Measurements from ENCODE around the gene SLC22A3. TPM values are rescaled to one million over a fixed set of nuclear protein-coding genes. Genes with fewer than 3 reads are reported as not detected.
"Not testable (repeated sequence)": the region's sequence is repeated elsewhere in the genome, so short reads cannot be mapped to it uniquely, and the experiment has no call there.

The SLC22A3 gene
- total RNA-seq, 1 experiment from 2014 or later: not detected

DNA sequence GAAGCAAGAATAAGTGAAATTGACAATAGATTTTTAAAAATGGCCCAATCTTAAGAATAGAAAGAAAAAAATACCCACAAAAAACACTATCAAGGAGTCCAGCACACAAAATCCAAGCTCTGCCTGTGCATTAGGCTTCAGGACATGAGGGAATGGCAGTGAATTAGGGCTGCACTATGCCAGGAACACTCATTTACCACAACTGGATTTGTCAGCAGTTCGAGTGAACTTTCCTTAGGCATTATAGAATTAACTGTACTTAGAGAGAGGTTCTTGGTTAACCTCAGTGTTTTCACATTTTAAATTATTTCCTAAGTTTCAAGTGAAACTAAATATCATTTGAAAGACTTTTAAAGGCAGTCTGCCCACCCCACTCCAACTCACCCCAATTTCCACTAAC lies 34.8 kb downstream of the SLC22A3 start:
- Histone ChIP-seq H3K27me3 (ENCODE audit: low read length) (no peaks in the 10 kb centered on the region), H3K36me3 (ENCODE audit: insufficient read depth, low read length) (no peaks in the 10 kb centered on the region), H3K9me2 (replicated peaks; ENCODE audit: insufficient read depth, low read length) (no peaks in the 10 kb centered on the region), H3K9ac (ENCODE audit: low read length) (no peak overlapping the region), H3K27ac (ENCODE audit: low read length) (no peak overlapping the region), H3K4me1 (ENCODE audit: low read length) (no peaks in the 10 kb centered on the region), H3K9me3 (ENCODE audit: low read length) (no peaks in the 10 kb centered on the region), H4K20me1 (ENCODE audit: insufficient read depth, low read depth, low read length) (no peaks in the 10 kb centered on the region), H3K4me2 (ENCODE audit: low read depth, low read length, poor library complexity, severe bottlenecking) (no peak overlapping the region), H3K79me2 (ENCODE audit: low read length) (no peaks in the 10 kb centered on the region), H3K4me3 (ENCODE audit: low read length) (no peak overlapping the region), H2AFZ (ENCODE audit: low read length) (no peak overlapping the region)
- DNase-seq: no peak

DNA sequence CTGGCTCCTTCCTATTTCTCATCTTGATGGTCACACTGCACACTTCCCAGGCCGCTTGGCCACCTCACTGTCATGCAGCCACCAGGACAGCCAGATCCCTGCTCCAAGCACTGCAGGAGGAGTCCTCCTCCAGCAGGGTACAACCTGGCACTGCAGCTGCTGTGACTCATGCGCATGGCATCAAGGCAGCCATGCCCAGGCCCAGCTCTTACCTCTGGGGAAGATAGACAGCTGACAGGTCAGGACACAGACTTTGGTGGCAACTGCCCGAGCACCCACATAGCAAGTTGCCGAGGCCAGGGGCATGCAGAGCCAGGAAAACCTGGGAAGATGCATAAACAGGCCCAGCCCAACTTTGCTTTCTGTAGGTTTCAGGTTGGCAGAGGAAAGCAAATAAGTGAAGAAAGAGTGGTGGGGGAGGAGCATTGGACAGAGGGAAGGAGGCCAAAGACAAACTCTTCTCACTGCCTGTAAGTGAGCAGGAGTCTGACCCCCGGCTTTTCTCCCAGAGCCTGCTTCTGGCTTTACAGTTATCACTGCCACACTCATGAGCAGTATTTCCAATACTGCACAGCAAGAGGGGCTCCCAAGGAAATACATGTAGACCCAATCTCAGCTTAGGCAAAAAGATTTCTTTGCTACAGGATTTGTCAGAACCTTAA lies 38.8 kb downstream of the SLC22A3 start:
- Histone ChIP-seq H3K27me3 (ENCODE audit: low read length) (no peaks in the 10 kb centered on the region), H3K27ac (ENCODE audit: low read length) (no peak overlapping the region), H3K9me3 (ENCODE audit: low read length) (no peaks in the 10 kb centered on the region), H3K79me2 (ENCODE audit: low read length) (no peaks in the 10 kb centered on the region), H2AFZ (ENCODE audit: low read length) (no peak overlapping the region), H3K4me2 (ENCODE audit: low read depth, low read length, poor library complexity, severe bottlenecking) (no peak overlapping the region), H4K20me1 (ENCODE audit: insufficient read depth, low read depth, low read length) (no peaks in the 10 kb centered on the region), H3K4me3 (ENCODE audit: low read length) (no peak overlapping the region), H3K36me3 (ENCODE audit: insufficient read depth, low read length) (no peaks in the 10 kb centered on the region), H3K4me1 (ENCODE audit: low read length) (no peaks in the 10 kb centered on the region), H3K9me2 (replicated peaks; ENCODE audit: insufficient read depth, low read length) (no peaks in the 10 kb centered on the region), H3K9ac (ENCODE audit: low read length) (no peak overlapping the region)
- DNase-seq: no peak

DNA sequence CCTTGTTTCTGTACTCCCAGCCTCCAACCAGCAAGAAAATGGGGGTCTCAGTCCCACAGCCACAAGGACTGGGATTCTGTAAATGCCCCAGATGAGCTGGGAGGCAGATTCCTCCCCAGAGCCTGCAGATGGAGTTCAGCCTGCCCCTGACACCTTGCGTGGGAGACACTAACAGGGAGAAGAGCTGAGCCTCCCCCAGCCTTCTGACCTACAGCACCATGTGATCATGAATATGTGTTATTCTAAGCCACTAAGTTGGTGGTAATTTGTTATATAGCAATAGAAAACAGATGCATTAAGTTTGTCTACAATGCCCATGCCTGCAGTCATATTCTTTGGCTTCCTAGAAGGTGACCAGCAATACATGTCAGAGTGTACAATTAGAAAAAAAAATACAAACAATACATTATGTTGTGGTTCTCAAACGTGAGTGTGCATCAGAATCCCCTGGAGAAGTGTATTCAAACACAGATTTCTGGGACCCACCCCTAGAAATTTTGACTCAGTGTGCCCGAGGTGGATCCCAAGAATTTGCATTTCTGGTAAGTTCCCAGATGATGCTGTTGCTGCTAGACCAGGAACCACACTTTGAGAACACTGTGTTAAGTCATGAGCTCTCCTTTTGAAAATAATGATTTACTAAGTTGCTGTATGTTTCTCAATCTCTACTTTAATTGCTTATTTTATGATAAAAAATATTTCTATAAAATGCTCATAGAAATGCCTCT lies 39.9 kb downstream of the SLC22A3 start:
- no peaks in the 10 kb centered on the region for H3K9me2 ChIP-seq (replicated peaks; ENCODE audit: insufficient read depth, low read length)
- no peaks in the 10 kb centered on the region for H4K20me1 ChIP-seq (ENCODE audit: insufficient read depth, low read depth, low read length)
- no peak overlapping the region for H3K4me3 ChIP-seq (ENCODE audit: low read length)
- no peak overlapping the region for H3K9ac ChIP-seq (ENCODE audit: low read length)
- H2AFZ ChIP-seq (ENCODE audit: low read length): no peak overlapping the region
- no peaks in the 10 kb centered on the region for H3K4me1 ChIP-seq (ENCODE audit: low read length)
- no peak overlapping the region for H3K4me2 ChIP-seq (ENCODE audit: low read depth, low read length, poor library complexity, severe bottlenecking)
- no peaks in the 10 kb centered on the region for H3K36me3 ChIP-seq (ENCODE audit: insufficient read depth, low read length)
- DNase-seq: no peak
- H3K9me3 ChIP-seq (ENCODE audit: low read length): no peaks in the 10 kb centered on the region
- no peaks in the 10 kb centered on the region for H3K27me3 ChIP-seq (ENCODE audit: low read length)
- H3K79me2 ChIP-seq (ENCODE audit: low read length): no peaks in the 10 kb centered on the region
- no peak overlapping the region for H3K27ac ChIP-seq (ENCODE audit: low read length)

DNA sequence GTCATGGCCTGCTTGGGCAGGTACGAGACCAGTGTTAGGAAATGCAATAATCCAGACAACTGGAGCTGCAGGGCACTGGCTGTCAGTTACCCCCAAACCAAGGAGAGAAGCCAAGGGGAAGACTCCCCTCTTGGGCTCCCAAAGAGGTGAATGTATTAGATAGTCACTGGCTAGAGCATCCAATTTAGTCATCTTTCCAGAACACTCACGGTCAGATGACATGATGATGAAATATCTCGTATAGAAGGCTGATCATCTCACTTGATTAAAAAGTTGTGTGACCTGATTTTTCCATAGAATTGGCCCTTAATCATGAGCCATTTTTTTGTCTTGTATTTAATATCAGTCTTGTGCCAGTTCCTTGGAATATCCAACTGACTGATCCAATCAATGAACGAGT lies 40.7 kb downstream of the SLC22A3 start:
- Histone ChIP-seq H3K4me2 (ENCODE audit: low read depth, low read length, poor library complexity, severe bottlenecking) (no peak overlapping the region), H3K27me3 (ENCODE audit: low read length) (no peaks in the 10 kb centered on the region), H3K79me2 (ENCODE audit: low read length) (no peaks in the 10 kb centered on the region), H3K9ac (ENCODE audit: low read length) (no peak overlapping the region), H3K27ac (ENCODE audit: low read length) (no peak overlapping the region), H3K9me2 (replicated peaks; ENCODE audit: insufficient read depth, low read length) (no peaks in the 10 kb centered on the region), H2AFZ (ENCODE audit: low read length) (no peak overlapping the region), H3K9me3 (ENCODE audit: low read length) (no peaks in the 10 kb centered on the region), H3K4me3 (ENCODE audit: low read length) (no peak overlapping the region), H3K36me3 (ENCODE audit: insufficient read depth, low read length) (no peaks in the 10 kb centered on the region), H4K20me1 (ENCODE audit: insufficient read depth, low read depth, low read length) (no peaks in the 10 kb centered on the region), H3K4me1 (ENCODE audit: low read length) (no peaks in the 10 kb centered on the region)
- no peak for DNase-seq

DNA sequence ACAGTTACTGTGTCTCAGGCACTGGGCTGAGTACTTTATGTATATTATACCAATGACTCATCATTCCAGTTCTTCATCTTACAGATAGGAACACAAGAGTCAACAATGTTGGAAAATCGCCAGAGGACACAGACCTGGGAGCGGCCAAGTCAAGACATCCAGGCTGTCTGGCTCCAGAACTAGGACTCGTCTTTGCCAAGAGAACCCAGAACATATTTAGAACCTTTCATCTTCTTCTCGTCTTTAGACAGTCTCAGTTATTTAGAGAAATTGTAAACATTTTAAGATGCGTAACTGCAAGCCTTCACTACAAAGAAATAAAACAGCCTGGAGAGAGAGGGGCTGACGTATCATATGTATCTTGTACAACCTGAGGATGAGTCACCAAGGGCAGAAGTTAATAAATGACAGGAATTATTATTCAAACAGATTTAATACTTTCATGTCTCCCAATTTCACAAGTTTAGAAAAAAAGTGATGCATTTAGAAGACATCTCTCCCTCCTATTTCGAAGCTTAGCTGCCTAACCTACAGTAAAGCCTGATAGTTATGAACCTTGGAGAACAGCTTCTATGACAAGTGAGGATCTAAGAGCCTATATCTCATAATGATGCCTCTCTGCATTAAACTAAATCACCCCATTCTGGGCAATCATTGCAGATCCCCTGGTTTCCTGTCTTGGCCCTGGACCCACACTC lies 43.4 kb downstream of the SLC22A3 start:
- Histone ChIP-seq H3K9ac (ENCODE audit: low read length) (no peak overlapping the region), H3K4me2 (ENCODE audit: low read depth, low read length, poor library complexity, severe bottlenecking) (no peak overlapping the region), H3K27ac (ENCODE audit: low read length) (no peak overlapping the region), H3K79me2 (ENCODE audit: low read length) (no peaks in the 10 kb centered on the region), H3K9me3 (ENCODE audit: low read length) (no peaks in the 10 kb centered on the region), H3K4me1 (ENCODE audit: low read length) (no peaks in the 10 kb centered on the region), H3K36me3 (ENCODE audit: insufficient read depth, low read length) (no peaks in the 10 kb centered on the region), H3K4me3 (ENCODE audit: low read length) (no peak overlapping the region), H3K27me3 (ENCODE audit: low read length) (no peaks in the 10 kb centered on the region), H3K9me2 (replicated peaks; ENCODE audit: insufficient read depth, low read length) (no peaks in the 10 kb centered on the region), H4K20me1 (ENCODE audit: insufficient read depth, low read depth, low read length) (no peaks in the 10 kb centered on the region), H2AFZ (ENCODE audit: low read length) (no peak overlapping the region)
- DNase-seq: no peak

DNA sequence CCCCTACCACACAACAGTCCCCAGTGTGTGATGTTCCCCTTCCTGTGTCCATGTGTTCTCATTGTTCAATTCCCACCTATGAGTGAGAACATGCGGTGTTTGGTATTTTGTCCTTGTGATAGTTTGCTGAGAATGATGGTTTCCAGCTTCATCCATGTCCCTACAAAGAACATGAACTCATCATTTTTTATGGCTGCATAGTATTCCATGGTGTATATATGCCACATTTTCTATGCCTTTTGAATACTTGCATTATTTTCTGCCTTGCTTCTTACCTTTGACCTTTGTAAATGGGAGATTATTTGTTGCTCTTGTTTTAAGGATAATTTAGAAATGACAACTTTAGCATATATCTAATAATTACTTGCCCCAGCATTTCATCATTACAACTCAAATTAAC lies 45.3 kb downstream of the SLC22A3 start:
- H3K4me3 ChIP-seq (ENCODE audit: low read length); H3K36me3 ChIP-seq (ENCODE audit: insufficient read depth, low read length); H3K9me3 ChIP-seq (ENCODE audit: low read length); H3K4me2 ChIP-seq (ENCODE audit: low read depth, low read length, poor library complexity, severe bottlenecking); H4K20me1 ChIP-seq (ENCODE audit: insufficient read depth, low read depth, low read length); H3K79me2 ChIP-seq (ENCODE audit: low read length); H3K9me2 ChIP-seq (replicated peaks; ENCODE audit: insufficient read depth, low read length); H3K27me3 ChIP-seq (ENCODE audit: low read length); DNase-seq; H3K4me1 ChIP-seq (ENCODE audit: low read length); H2AFZ ChIP-seq (ENCODE audit: low read length); H3K27ac ChIP-seq (ENCODE audit: low read length); H3K9ac ChIP-seq (ENCODE audit: low read length): not testable (repeated sequence)

DNA sequence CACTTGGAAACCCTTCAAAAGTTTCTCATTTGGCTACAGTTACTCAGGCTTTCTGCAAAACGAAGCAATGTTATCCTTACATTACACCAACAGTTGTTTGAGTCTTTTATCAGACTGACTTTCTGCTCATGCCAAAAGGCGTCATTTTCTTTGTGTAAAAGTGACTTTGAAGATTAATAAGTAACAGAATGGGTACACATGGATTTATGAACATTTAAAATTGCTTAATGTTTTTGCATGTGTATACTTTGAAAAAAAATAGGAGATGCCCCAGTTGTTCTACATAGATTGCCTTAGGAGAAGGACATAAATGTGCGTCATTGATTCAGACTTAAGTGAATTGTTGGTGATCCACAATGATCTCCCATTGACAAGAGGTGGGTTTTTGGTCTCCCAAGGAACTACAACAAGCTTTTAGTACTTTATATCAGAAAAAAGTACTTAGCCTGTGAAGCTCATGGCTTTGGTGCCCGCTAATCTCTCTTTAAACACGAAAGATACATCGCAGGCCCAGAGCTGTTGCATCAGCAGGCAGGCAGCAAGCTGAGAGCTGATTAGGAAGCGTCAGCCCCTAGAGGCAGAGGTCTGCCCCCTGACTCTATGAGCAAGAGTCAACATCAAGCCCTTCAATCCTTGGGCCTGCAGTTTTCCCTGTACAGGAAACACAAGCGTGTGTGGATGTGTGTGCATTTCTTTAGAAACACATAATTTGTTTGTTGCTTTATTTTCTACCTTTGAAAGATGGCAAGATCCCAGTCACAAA lies 45.9 kb downstream of the SLC22A3 start:
- no peaks in the 10 kb centered on the region for H3K4me1 ChIP-seq (ENCODE audit: low read length)
- no peaks in the 10 kb centered on the region for H3K79me2 ChIP-seq (ENCODE audit: low read length)
- DNase-seq: no peak
- no peak overlapping the region for H3K4me3 ChIP-seq (ENCODE audit: low read length)
- H4K20me1 ChIP-seq (ENCODE audit: insufficient read depth, low read depth, low read length): no peaks in the 10 kb centered on the region
- no peaks in the 10 kb centered on the region for H3K9me2 ChIP-seq (replicated peaks; ENCODE audit: insufficient read depth, low read length)
- H3K9ac ChIP-seq (ENCODE audit: low read length): no peak overlapping the region
- no peaks in the 10 kb centered on the region for H3K36me3 ChIP-seq (ENCODE audit: insufficient read depth, low read length)
- no peaks in the 10 kb centered on the region for H3K27me3 ChIP-seq (ENCODE audit: low read length)
- no peak overlapping the region for H3K27ac ChIP-seq (ENCODE audit: low read length)
- H3K9me3 ChIP-seq (ENCODE audit: low read length): no peaks in the 10 kb centered on the region
- H3K4me2 ChIP-seq (ENCODE audit: low read depth, low read length, poor library complexity, severe bottlenecking): no peak overlapping the region
- H2AFZ ChIP-seq (ENCODE audit: low read length): no peak overlapping the region

DNA sequence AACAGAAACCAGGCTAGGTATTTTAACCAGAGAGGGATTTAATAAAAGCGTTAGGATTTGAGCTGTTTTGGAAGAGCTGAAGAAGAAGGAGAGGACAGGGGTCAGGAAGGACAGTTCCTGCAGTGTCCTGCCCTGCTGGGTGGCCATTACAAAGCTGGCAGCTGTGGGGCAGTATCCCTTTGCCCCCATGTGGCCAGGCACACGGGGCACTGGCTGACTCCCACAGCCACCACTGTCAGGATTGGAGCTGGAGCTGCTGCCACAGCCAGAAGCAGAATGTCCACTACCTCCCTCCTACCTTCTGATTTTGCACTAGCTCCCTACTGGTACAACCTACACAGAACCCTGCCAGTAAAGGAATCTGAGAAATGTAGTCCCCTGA lies 46.5 kb downstream of the SLC22A3 start:
- no peaks in the 10 kb centered on the region for H3K9me2 ChIP-seq (replicated peaks; ENCODE audit: insufficient read depth, low read length)
- H3K27ac ChIP-seq (ENCODE audit: low read length): no peak overlapping the region
- no peak overlapping the region for H3K4me2 ChIP-seq (ENCODE audit: low read depth, low read length, poor library complexity, severe bottlenecking)
- no peaks in the 10 kb centered on the region for H4K20me1 ChIP-seq (ENCODE audit: insufficient read depth, low read depth, low read length)
- H3K36me3 ChIP-seq (ENCODE audit: insufficient read depth, low read length): no peaks in the 10 kb centered on the region
- H3K27me3 ChIP-seq (ENCODE audit: low read length): no peaks in the 10 kb centered on the region
- H3K79me2 ChIP-seq (ENCODE audit: low read length): no peaks in the 10 kb centered on the region
- H3K9ac ChIP-seq (ENCODE audit: low read length): no peak overlapping the region
- no peaks in the 10 kb centered on the region for H3K9me3 ChIP-seq (ENCODE audit: low read length)
- H2AFZ ChIP-seq (ENCODE audit: low read length): no peak overlapping the region
- H3K4me1 ChIP-seq (ENCODE audit: low read length): no peaks in the 10 kb centered on the region
- no peak for DNase-seq
- H3K4me3 ChIP-seq (ENCODE audit: low read length): no peak overlapping the region

Data from Karpas-422 (cell line).